ENCODE measurements around the gene USP48.

Gene USP48

GRCh38 chr1:21630571-21631343 is 152.2 kb downstream of the USP48 start:
- H3K36me3 ChIP-seq (ENCODE audit: insufficient read depth, low read length), result no peaks in the 10 kb centered on the region
- H3K4me1 ChIP-seq (ENCODE audit: insufficient read depth, low read length), result peaks cover 27% of the 10 kb centered on the region; the same call in 1 of the 2 replicates
- H3K9me3 ChIP-seq (ENCODE audit: control insufficient read depth, insufficient read depth, low read length), result no peaks in the 10 kb centered on the region
- no peak overlapping the region; the same call in 1 of the 2 replicates for H3K9ac ChIP-seq (ENCODE audit: low read depth, low read length)

GRCh38 chr1:21629971-21630370 is 153.0 kb downstream of the USP48 start:
- H3K9ac ChIP-seq (ENCODE audit: low read depth, low read length), result no peak overlapping the region
- no peaks in the 10 kb centered on the region for H3K9me3 ChIP-seq (ENCODE audit: control insufficient read depth, insufficient read depth, low read length)
- no peaks in the 10 kb centered on the region for H3K36me3 ChIP-seq (ENCODE audit: insufficient read depth, low read length)
- H3K4me1 ChIP-seq (ENCODE audit: insufficient read depth, low read length), result peaks cover 22% of the 10 kb centered on the region; the same call in 1 of the 2 replicates

GRCh38 chr1:21628798-21629393 is 154.1 kb downstream of the USP48 start:
- Histone ChIP-seq H3K4me1 (ENCODE audit: insufficient read depth, low read length) (peaks cover 17% of the 10 kb centered on the region; the same call in 1 of the 2 replicates), H3K36me3 (ENCODE audit: insufficient read depth, low read length) (no peaks in the 10 kb centered on the region), H3K9me3 (ENCODE audit: control insufficient read depth, insufficient read depth, low read length) (no peaks in the 10 kb centered on the region), H3K9ac (ENCODE audit: low read depth, low read length) (no peak overlapping the region)

All from ES-I3 (cell line).